ENCODE results near the gene RYR1. TPM values are rescaled to one million over a fixed set of nuclear protein-coding genes. Genes with fewer than 3 reads are reported as not detected.

RYR1 gene
- total RNA-seq, 1 donor from 2014 or later = 7.4 TPM

- TF ChIP-seq CTCF (IDR thresholded peaks at IDR 0.05; ENCODE audit: insufficient read depth, low read length, severe bottlenecking) = no peak
- Histone ChIP-seq H3K27me3 (ENCODE audit: control insufficient read depth, insufficient read depth, low read length) (peaks cover 2% of the 10 kb centered on the region), H3K36me3 (ENCODE audit: control insufficient read depth, insufficient read depth, low read length) (no peaks in the 10 kb centered on the region), H3K4me3 (ENCODE audit: low read depth, low read length) (no peak overlapping the region)
- no peak for DNase-seq (ENCODE audit: low read depth)
- no peak for FAIRE-seq
Observed at GRCh38 chr19:38526430-38526829, 92.9 kb downstream of the RYR1 start.

- H3K4me3 ChIP-seq (ENCODE audit: low read depth, low read length) = no peak overlapping the region
- no peak for FAIRE-seq
- TF ChIP-seq CTCF (IDR thresholded peaks at IDR 0.05; ENCODE audit: insufficient read depth, low read length, severe bottlenecking) = no peak
Observed at GRCh38 chr19:38527466-38528136, 94.1 kb downstream of the RYR1 start.

GRCh38 chr19:38528213-38528755 lies 94.8 kb downstream of the RYR1 start:
- Histone ChIP-seq H3K27me3 (ENCODE audit: control insufficient read depth, insufficient read depth, low read length) (peaks cover 2% of the 10 kb centered on the region), H3K36me3 (ENCODE audit: control insufficient read depth, insufficient read depth, low read length) (no peaks in the 10 kb centered on the region), H3K4me3 (ENCODE audit: low read depth, low read length) (no peak overlapping the region)
- no peak for TF ChIP-seq CTCF (IDR thresholded peaks at IDR 0.05; ENCODE audit: insufficient read depth, low read length, severe bottlenecking)
- no peak for DNase-seq (ENCODE audit: low read depth)
- FAIRE-seq = no peak

More at GRCh38 chr19:38527466-38528136, 94.1 kb downstream of the RYR1 start:
- Histone ChIP-seq H3K36me3 (ENCODE audit: control insufficient read depth, insufficient read depth, low read length) (no peaks in the 10 kb centered on the region), H3K27me3 (ENCODE audit: control insufficient read depth, insufficient read depth, low read length) (peaks cover 2% of the 10 kb centered on the region)
- no peak for DNase-seq (ENCODE audit: low read depth)

GRCh38 chr19:38528931-38529330 lies 95.4 kb downstream of the RYR1 start:
- no peak overlapping the region for H3K4me3 ChIP-seq (ENCODE audit: low read depth, low read length)
- H3K27me3 ChIP-seq (ENCODE audit: control insufficient read depth, insufficient read depth, low read length) = peaks cover 2% of the 10 kb centered on the region
- FAIRE-seq (no peak), DNase-seq (ENCODE audit: low read depth) (no peak)
- no peaks in the 10 kb centered on the region for H3K36me3 ChIP-seq (ENCODE audit: control insufficient read depth, insufficient read depth, low read length)
- TF ChIP-seq CTCF (IDR thresholded peaks at IDR 0.05; ENCODE audit: insufficient read depth, low read length, severe bottlenecking) = no peak

GRCh38 chr19:38531515-38531914 lies 98.0 kb downstream of the RYR1 start:
- Histone ChIP-seq H3K27me3 (ENCODE audit: control insufficient read depth, insufficient read depth, low read length) (peaks cover 2% of the 10 kb centered on the region), H3K4me3 (ENCODE audit: low read depth, low read length) (no peak overlapping the region), H3K36me3 (ENCODE audit: control insufficient read depth, insufficient read depth, low read length) (no peaks in the 10 kb centered on the region)
- TF ChIP-seq CTCF (IDR thresholded peaks at IDR 0.05; ENCODE audit: insufficient read depth, low read length, severe bottlenecking) = no peak
- FAIRE-seq (no peak), DNase-seq (ENCODE audit: low read depth) (no peak)

GRCh38 chr19:38532939-38533338 lies 99.4 kb downstream of the RYR1 start:
- FAIRE-seq (no peak), DNase-seq (ENCODE audit: low read depth) (no peak)
- Histone ChIP-seq H3K36me3 (ENCODE audit: control insufficient read depth, insufficient read depth, low read length) (no peaks in the 10 kb centered on the region), H3K27me3 (ENCODE audit: control insufficient read depth, insufficient read depth, low read length) (no peaks in the 10 kb centered on the region), H3K4me3 (ENCODE audit: low read depth, low read length) (no peak overlapping the region)
- no peak for TF ChIP-seq CTCF (IDR thresholded peaks at IDR 0.05; ENCODE audit: insufficient read depth, low read length, severe bottlenecking)

Data from bronchial epithelial cell (primary cell).